Neural cell (in vitro differentiated cells): ENCODE data around the gene MAP7D2. TPM values are rescaled to one million over a fixed set of nuclear protein-coding genes. Genes with fewer than 3 reads are reported as not detected.

Experiments
- H2AFZ ChIP-seq: fragments of 200-600, 300-800 bp; sonication (generic), shearing (Covaris generic); 2 replicates; pipeline ENCODE4 v1.6.0; 2014; ENCODE audit warnings: low read depth, mild to moderate bottlenecking, antibody characterized with exemption, low read length, moderate library complexity
- H3F3A ChIP-seq: fragments of 200-600 bp; shearing (Covaris generic); 2 replicates; pipeline ENCODE4 v1.6.1; 2016; ENCODE audit warnings: mild to moderate bottlenecking, moderate library complexity, mixed read lengths, antibody characterized with exemption, low read length; ENCODE audit not compliant: insufficient read depth, poor library complexity, severe bottlenecking
- H3K27ac ChIP-seq: fragments of 200-600, 300-800 bp; sonication (generic), shearing (Covaris generic); 2 replicates; pipeline ENCODE4 v1.5.1; 2014; ENCODE audit warnings: mild to moderate bottlenecking, low read length, moderate library complexity
- H3K27me3 ChIP-seq: fragments of 300-800, 200-600 bp; sonication (generic), shearing (Covaris generic); 2 replicates; pipeline ENCODE4 v1.6.0; 2014; ENCODE audit warnings: mild to moderate bottlenecking, low read depth, low read length, moderate library complexity; ENCODE audit not compliant: insufficient read depth
- H3K36me3 ChIP-seq: fragments of 300-800, 200-600 bp; sonication (generic), shearing (Covaris generic); 2 replicates; pipeline ENCODE4 v1.5.1; 2014; ENCODE audit warnings: mild to moderate bottlenecking, antibody characterized with exemption, low read length, moderate library complexity; ENCODE audit not compliant: insufficient read depth
- H3K4me2 ChIP-seq: fragments of 300-800, 200-600 bp; sonication (generic), shearing (Covaris generic); 2 replicates; pipeline ENCODE4 v1.6.0; 2014; ENCODE audit warnings: mild to moderate bottlenecking, low read length
- H3K4me3 ChIP-seq: fragments of 300-800, 200-600 bp; sonication (generic), shearing (Covaris generic); 2 replicates; pipeline ENCODE4 v1.5.1; 2014; ENCODE audit warnings: mild to moderate bottlenecking, low read length, moderate library complexity
- H3K79me2 ChIP-seq: fragments of 200-600 bp; shearing (Covaris generic); replicated peaks from 2 replicates; pipeline ENCODE4 v1.6.0; 2014; ENCODE audit warnings: mild to moderate bottlenecking, low read length, moderate library complexity; ENCODE audit not compliant: insufficient read depth
- H3K9ac ChIP-seq: fragments of 300-800, 200-600 bp; sonication (generic), shearing (Covaris generic); 2 replicates; pipeline ENCODE4 v1.6.1; 2016; ENCODE audit warnings: mild to moderate bottlenecking, low read length, mixed read lengths
- H3K9me2 ChIP-seq: fragments of 200-600 bp; shearing (Covaris generic); 2 replicates; pipeline ENCODE4 v1.6.1; 2016; ENCODE audit warnings: mild to moderate bottlenecking, low read length, mixed read lengths; ENCODE audit not compliant: insufficient read depth
- H3K9me3 ChIP-seq: fragments of 200-600, 300-800 bp; sonication (generic), shearing (Covaris generic); 2 replicates; pipeline ENCODE4 v1.6.1; 2016; ENCODE audit warnings: mild to moderate bottlenecking, mixed run types, low read length, moderate library complexity, mixed read lengths
- H4K20me1 ChIP-seq: fragments of 200-600 bp; shearing (Covaris generic); 2 replicates; pipeline ENCODE4 v1.6.1; 2016; ENCODE audit warnings: mild to moderate bottlenecking, mixed run types; ENCODE audit not compliant: insufficient read depth
- CTCF ChIP-seq: fragments of 450-650 bp; IDR thresholded peaks from 2 replicates; pipeline ENCODE4 v1.5.1; 2014; ENCODE audit warnings: antibody characterized with exemption, mild to moderate bottlenecking, moderate library complexity; ENCODE audit not compliant: poor library complexity, severe bottlenecking
- EP300 ChIP-seq: fragments of 450-650 bp; conservative IDR thresholded peaks from 2 replicates; pipeline ENCODE4 v1.6.1; 2014; ENCODE audit warnings: antibody characterized with exemption, mild to moderate bottlenecking, moderate library complexity; ENCODE audit not compliant: poor library complexity, severe bottlenecking
- EZH2 ChIP-seq: fragments of 200-600, 300-800 bp; shearing (Covaris generic), sonication (generic); IDR thresholded peaks from 2 replicates; pipeline ENCODE4 v1.6.1; 2014; ENCODE audit warnings: antibody characterized with exemption, low read length, borderline replicate concordance, mild to moderate bottlenecking; ENCODE audit not compliant: insufficient read depth, poor library complexity, severe bottlenecking
- MXI1 ChIP-seq: fragments of 450-650 bp; conservative IDR thresholded peaks from 2 replicates; pipeline ENCODE4 v1.6.1; 2014; ENCODE audit warnings: antibody characterized with exemption, mild to moderate bottlenecking; ENCODE audit not compliant: poor library complexity, severe bottlenecking
- POLR2AphosphoS5 ChIP-seq: IDR thresholded peaks from 2 replicates; pipeline ENCODE4 v1.6.1; 2012
- RAD21 ChIP-seq: fragments of 450-650 bp; conservative IDR thresholded peaks from 2 replicates; pipeline ENCODE4 v1.6.1; 2014; ENCODE audit warnings: antibody characterized with exemption, mild to moderate bottlenecking, moderate library complexity
- REST ChIP-seq: IDR thresholded peaks from 2 replicates; pipeline ENCODE4 v1.6.1; 2012; ENCODE audit warnings: borderline replicate concordance
- SMC3 ChIP-seq: fragments of 450-650 bp; conservative IDR thresholded peaks from 2 replicates; pipeline ENCODE4 v1.6.1; 2014; ENCODE audit warnings: antibody characterized with exemption, mild to moderate bottlenecking, moderate library complexity; ENCODE audit not compliant: poor library complexity
- TAF1 ChIP-seq: IDR thresholded peaks from 2 replicates; pipeline ENCODE4 v1.6.1; 2012; ENCODE audit warnings: low read depth
- polyA plus RNA-seq: library from polyadenylated mRNA; depleted of rRNA; stranded (reverse); fragments of >200 nt; gene quantifications from 2 replicates; pipeline ENCODE4 v1.2.3, GENCODE V29; 2014

Gene MAP7D2
- polyA plus RNA-seq, 1 donor from 2014 or later: 6.4 TPM

- no peaks in the 10 kb centered on the region for H3K9me2 ChIP-seq
- H3K36me3 ChIP-seq: no peaks in the 10 kb centered on the region
- H2AFZ ChIP-seq: no peak overlapping the region
- H3F3A ChIP-seq: no peaks in the 10 kb centered on the region
- no peaks in the 10 kb centered on the region for H3K27me3 ChIP-seq
- no peak overlapping the region for H3K9ac ChIP-seq
- TF ChIP-seq REST: no peak
- TF ChIP-seq POLR2AphosphoS5: no peak
- TF ChIP-seq EP300: no peak
- TF ChIP-seq RAD21: no peak
- TF ChIP-seq MXI1: no peak
- TF ChIP-seq TAF1: no peak
- no peak for TF ChIP-seq EZH2
- no peak for TF ChIP-seq SMC3
- TF ChIP-seq CTCF: no peak
- H3K4me3 ChIP-seq: no peak overlapping the region
- no peak overlapping the region for H3K27ac ChIP-seq
- no peaks in the 10 kb centered on the region for H3K79me2 ChIP-seq
- H3K9me3 ChIP-seq: no peaks in the 10 kb centered on the region
- no peak overlapping the region for H3K4me2 ChIP-seq
- H4K20me1 ChIP-seq: no peaks in the 10 kb centered on the region
Measured at GRCh38 chrX:20132666-20133065, 16.0 kb upstream of the MAP7D2 start.

GRCh38 chrX:20130357-20130756, 13.7 kb upstream of the MAP7D2 start:
- H3K27ac ChIP-seq: no peak overlapping the region
- no peak overlapping the region for H2AFZ ChIP-seq
- H3K4me3 ChIP-seq: no peak overlapping the region
- no peaks in the 10 kb centered on the region for H3K9me3 ChIP-seq
- H3K36me3 ChIP-seq: no peaks in the 10 kb centered on the region
- no peaks in the 10 kb centered on the region for H3K79me2 ChIP-seq
- H3K9me2 ChIP-seq: no peaks in the 10 kb centered on the region
- H3K9ac ChIP-seq: no peak overlapping the region
- TF ChIP-seq EZH2 (no peak), RAD21 (no peak), REST (no peak), SMC3 (no peak), CTCF (no peak), EP300 (no peak), MXI1 (no peak), TAF1 (no peak), POLR2AphosphoS5 (no peak)
- H4K20me1 ChIP-seq: no peaks in the 10 kb centered on the region
- H3K4me2 ChIP-seq: no peak overlapping the region
- H3K27me3 ChIP-seq: no peaks in the 10 kb centered on the region
- H3F3A ChIP-seq: no peaks in the 10 kb centered on the region
